CD4-positive, alpha-beta T cell treated with Interleukin-6 for 4 hours (primary cell): ENCODE measurements around the gene PLXNA4.
"Not testable (repeated sequence)": the region's sequence is repeated elsewhere in the genome, so short reads cannot be mapped to it uniquely, and the experiment has no call there.

Source experiments
- DNase-seq: peaks from one replicate; pipeline ENCODE4 v3.0.0-alpha.2; 2020; ENCODE audit warnings: mixed read lengths

PLXNA4 gene

GRCh38 chr7:132187391-132187790 is 388.9 kb downstream of the PLXNA4 start:
- DNase-seq: no peak

- DNase-seq: no peak
These were observed 391.1 kb downstream of the PLXNA4 start for GRCh38 chr7:132185150-132185549.

- DNase-seq: no peak
These were observed 392.4 kb downstream of the PLXNA4 start for GRCh38 chr7:132183781-132184380.

- DNase-seq: no peak
These were observed 393.3 kb downstream of the PLXNA4 start for GRCh38 chr7:132182992-132183391.

GRCh38 chr7:132181946-132182685 is 394.2 kb downstream of the PLXNA4 start:
- DNase-seq: no peak

GRCh38 chr7:132181371-132181770 is 394.9 kb downstream of the PLXNA4 start:
- DNase-seq: no peak

GRCh38 chr7:132180481-132180880 is 395.8 kb downstream of the PLXNA4 start:
- no peak for DNase-seq

GRCh38 chr7:132179681-132180080 is 396.6 kb downstream of the PLXNA4 start:
- DNase-seq: no peak

- no peak for DNase-seq
These were observed 397.2 kb downstream of the PLXNA4 start for GRCh38 chr7:132179080-132179430.

GRCh38 chr7:132178402-132179079 is 397.7 kb downstream of the PLXNA4 start:
- not testable (repeated sequence) for DNase-seq

GRCh38 chr7:132177708-132178401 is 398.4 kb downstream of the PLXNA4 start:
- DNase-seq: no peak

- no peak for DNase-seq
These were observed 399.6 kb downstream of the PLXNA4 start for GRCh38 chr7:132176719-132177118.

GRCh38 chr7:132171130-132171576 is 405.1 kb downstream of the PLXNA4 start:
- no peak for DNase-seq

GRCh38 chr7:132169730-132170129 is 406.5 kb downstream of the PLXNA4 start:
- no peak for DNase-seq

- DNase-seq: no peak
These were observed 408.0 kb downstream of the PLXNA4 start for GRCh38 chr7:132168239-132168638.

GRCh38 chr7:132165695-132166094 is 410.6 kb downstream of the PLXNA4 start:
- DNase-seq: not testable (repeated sequence)

GRCh38 chr7:132164558-132165125 is 411.6 kb downstream of the PLXNA4 start:
- no peak for DNase-seq

- no peak for DNase-seq
These were observed 413.6 kb downstream of the PLXNA4 start for GRCh38 chr7:132162556-132163144.

GRCh38 chr7:132161976-132162375 is 414.3 kb downstream of the PLXNA4 start:
- no peak for DNase-seq

GRCh38 chr7:132161533-132161915 is 414.7 kb downstream of the PLXNA4 start:
- no peak for DNase-seq

- DNase-seq: no peak
These were observed 415.4 kb downstream of the PLXNA4 start for GRCh38 chr7:132160611-132161532.

GRCh38 chr7:132158841-132159240 is 417.4 kb downstream of the PLXNA4 start:
- no peak for DNase-seq
